Measurements from ENCODE around the gene LRRC3.

Gene LRRC3

DNA sequence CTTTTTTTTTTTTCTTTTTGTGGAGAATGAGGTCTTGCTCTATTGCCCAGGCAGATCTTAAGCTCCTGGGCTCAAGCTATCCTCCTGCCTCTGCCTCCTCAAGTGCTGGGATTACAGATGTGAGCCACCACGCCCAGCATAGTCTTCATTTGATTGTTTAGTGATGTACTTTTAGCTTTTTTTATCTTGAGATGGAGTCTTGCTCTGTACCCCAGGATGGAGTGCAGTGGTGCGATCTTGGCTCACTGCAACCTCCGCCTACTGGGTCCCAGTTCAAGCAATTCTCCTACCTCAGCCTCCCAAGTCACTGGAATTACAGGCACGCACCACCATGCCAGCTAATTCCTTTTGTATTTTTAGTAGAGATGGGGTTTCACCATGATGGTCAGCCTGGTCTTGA lies 24.0 kb upstream of the LRRC3 start:
- Histone ChIP-seq H3K23ac (ENCODE audit: low read depth, low read length, poor library complexity) (no peak overlapping the region), H4K91ac (ENCODE audit: low read depth, low read length, poor library complexity) (no peak overlapping the region), H2AFZ (ENCODE audit: low read length) (no peak overlapping the region), H2BK5ac (ENCODE audit: low read length) (no peak overlapping the region), H3K9me3 (replicated peaks in 1 of 2; ENCODE audit: control insufficient read depth in 2 of 2, insufficient read depth in 1 of 2, low read depth in 1 of 2, low read length in 2 of 2) (peaks cover 3 to 11% of the 10 kb centered on the region in 2 donors), H3K14ac (ENCODE audit: low read length) (no peak overlapping the region), H3K36me3 (replicated peaks in 1 of 2; ENCODE audit: control insufficient read depth in 2 of 2, insufficient read depth in 2 of 2, low read length in 2 of 2) (no peaks in the 10 kb centered on the region), H2BK12ac (ENCODE audit: low read length) (no peak overlapping the region), H3K9ac (ENCODE audit: low read depth, low read length, poor library complexity) (no peak overlapping the region), H3K4me3 (ENCODE audit: low read length in 2 of 2) (no peak overlapping the region), H3K79me1 (ENCODE audit: low read depth, low read length) (peaks cover 2% of the 10 kb centered on the region), H2BK15ac (ENCODE audit: low read length) (no peak overlapping the region), H3K18ac (ENCODE audit: low read length) (no peak overlapping the region), H3K4me1 (ENCODE audit: control insufficient read depth in 2 of 2, insufficient read depth in 1 of 2, low read depth in 1 of 2, low read length in 2 of 2) (no peaks in the 10 kb centered on the region), H4K8ac (ENCODE audit: low read depth, low read length) (no peak overlapping the region), H3K27ac (replicated peaks; ENCODE audit: low read length) (no peak overlapping the region), H2AK5ac (ENCODE audit: low read depth, low read length) (no peak overlapping the region), H3K4me2 (ENCODE audit: insufficient read depth, low read length, poor library complexity, severe bottlenecking) (no peak overlapping the region), H3K27me3 (ENCODE audit: control insufficient read depth in 3 of 3, insufficient read depth in 3 of 3, low read depth in 1 of 3, low read length in 3 of 3) (peaks cover 0 to 10% (median 0%) of the 10 kb centered on the region in 3 experiments), H3K4ac (ENCODE audit: low read length) (no peak overlapping the region), H2BK120ac (ENCODE audit: low read depth, low read length) (no peak overlapping the region)
- WGBS, 2 donors (ENCODE audit: extremely low coverage in 2 of 2, insufficient read length in 2 of 2, insufficient replicate concordance in 1 of 2), result no CpG with 5 or more reads among the region's 4 CpGs
- no peak for DNase-seq (ENCODE audit: low spot score)

DNA sequence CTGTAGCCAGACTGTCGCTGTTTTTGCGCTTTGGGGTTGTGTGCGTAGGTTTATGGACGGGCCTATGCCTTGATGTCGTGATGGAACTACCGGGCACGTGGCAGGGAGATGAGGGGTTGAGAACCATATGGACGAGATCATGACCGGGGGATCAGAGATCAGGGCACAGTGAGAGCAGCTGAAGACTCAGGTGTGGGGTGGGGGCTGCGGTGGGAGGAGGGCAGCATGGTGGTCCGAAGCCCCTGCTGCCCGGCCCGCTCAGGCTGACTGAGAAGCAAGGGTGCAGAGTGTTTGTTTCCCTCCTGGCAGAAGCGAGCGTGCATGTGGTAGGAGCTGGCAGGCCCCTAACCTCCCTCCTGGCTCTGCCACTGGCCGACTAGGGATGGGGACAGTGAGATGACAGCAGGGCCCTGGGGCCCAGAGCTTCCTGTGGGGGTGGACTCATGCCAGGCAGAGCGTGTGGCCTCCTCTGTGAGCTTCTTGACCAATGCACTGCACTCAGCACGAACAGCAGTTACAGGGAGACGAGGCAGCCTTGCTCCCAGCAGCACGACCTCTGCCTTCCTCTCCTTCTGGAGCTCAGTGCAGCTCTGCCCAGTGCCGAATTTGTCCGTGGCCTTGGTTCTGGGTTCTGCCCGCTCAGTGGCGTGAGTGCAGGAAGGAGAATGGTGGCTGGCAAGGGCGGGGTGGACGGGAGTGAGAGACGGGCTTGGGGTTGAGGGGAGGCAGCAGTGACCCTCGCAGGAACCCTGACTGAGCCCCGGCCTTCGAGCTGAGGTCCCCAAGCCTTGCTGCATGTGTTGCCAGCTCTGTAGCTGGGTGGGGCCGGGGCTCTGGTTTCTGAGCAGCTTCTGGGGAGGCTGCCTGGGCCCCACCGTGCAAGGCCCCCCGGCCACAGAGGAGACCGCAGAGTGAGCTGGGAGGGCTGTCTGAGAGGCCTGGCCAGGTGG lies 22.2 kb upstream of the LRRC3 start:
- H3K9me3 ChIP-seq (replicated peaks in 1 of 2; ENCODE audit: control insufficient read depth in 2 of 2, insufficient read depth in 1 of 2, low read depth in 1 of 2, low read length in 2 of 2), result peaks cover 3 to 11% of the 10 kb centered on the region in 2 donors
- no peak overlapping the region for H3K4ac ChIP-seq (ENCODE audit: low read length)
- no peaks in the 10 kb centered on the region for H3K4me1 ChIP-seq (ENCODE audit: control insufficient read depth in 2 of 2, insufficient read depth in 1 of 2, low read depth in 1 of 2, low read length in 2 of 2)
- no peak overlapping the region for H3K27ac ChIP-seq (replicated peaks; ENCODE audit: low read length)
- peak overlapping the region; percentile 9 for H2BK120ac ChIP-seq (ENCODE audit: low read depth, low read length)
- no peak overlapping the region for H3K9ac ChIP-seq (ENCODE audit: low read depth, low read length, poor library complexity)
- peaks cover 2% of the 10 kb centered on the region for H3K79me1 ChIP-seq (ENCODE audit: low read depth, low read length)
- H3K4me3 ChIP-seq (ENCODE audit: low read length in 2 of 2), result no peak overlapping the region
- WGBS, 2 donors (ENCODE audit: extremely low coverage in 2 of 2, insufficient read length in 2 of 2, insufficient replicate concordance in 1 of 2), result no CpG with 5 or more reads among the region's 34 CpGs
- peak overlapping the region; percentile 75 for H2AK5ac ChIP-seq (ENCODE audit: low read depth, low read length)
- H2BK5ac ChIP-seq (ENCODE audit: low read length), result no peak overlapping the region
- H4K91ac ChIP-seq (ENCODE audit: low read depth, low read length, poor library complexity), result no peak overlapping the region
- H3K23ac ChIP-seq (ENCODE audit: low read depth, low read length, poor library complexity), result peak overlapping the region; percentile 37
- no peak overlapping the region for H2BK12ac ChIP-seq (ENCODE audit: low read length)
- no peak overlapping the region for H3K14ac ChIP-seq (ENCODE audit: low read length)
- peaks cover 0 to 13% (median 0%) of the 10 kb centered on the region in 3 experiments for H3K27me3 ChIP-seq (ENCODE audit: control insufficient read depth in 3 of 3, insufficient read depth in 3 of 3, low read depth in 1 of 3, low read length in 3 of 3)
- no peak overlapping the region for H2BK15ac ChIP-seq (ENCODE audit: low read length)
- H3K18ac ChIP-seq (ENCODE audit: low read length), result peak overlapping the region; percentile 41
- DNase-seq (ENCODE audit: low spot score), result no peak
- H3K36me3 ChIP-seq (replicated peaks in 1 of 2; ENCODE audit: control insufficient read depth in 2 of 2, insufficient read depth in 2 of 2, low read length in 2 of 2), result no peaks in the 10 kb centered on the region
- H2AFZ ChIP-seq (ENCODE audit: low read length), result peak overlapping the region; percentile 35
- peak overlapping the region; percentile 17 for H4K8ac ChIP-seq (ENCODE audit: low read depth, low read length)
- peak overlapping the region; percentile 11 for H3K4me2 ChIP-seq (ENCODE audit: insufficient read depth, low read length, poor library complexity, severe bottlenecking)

DNA sequence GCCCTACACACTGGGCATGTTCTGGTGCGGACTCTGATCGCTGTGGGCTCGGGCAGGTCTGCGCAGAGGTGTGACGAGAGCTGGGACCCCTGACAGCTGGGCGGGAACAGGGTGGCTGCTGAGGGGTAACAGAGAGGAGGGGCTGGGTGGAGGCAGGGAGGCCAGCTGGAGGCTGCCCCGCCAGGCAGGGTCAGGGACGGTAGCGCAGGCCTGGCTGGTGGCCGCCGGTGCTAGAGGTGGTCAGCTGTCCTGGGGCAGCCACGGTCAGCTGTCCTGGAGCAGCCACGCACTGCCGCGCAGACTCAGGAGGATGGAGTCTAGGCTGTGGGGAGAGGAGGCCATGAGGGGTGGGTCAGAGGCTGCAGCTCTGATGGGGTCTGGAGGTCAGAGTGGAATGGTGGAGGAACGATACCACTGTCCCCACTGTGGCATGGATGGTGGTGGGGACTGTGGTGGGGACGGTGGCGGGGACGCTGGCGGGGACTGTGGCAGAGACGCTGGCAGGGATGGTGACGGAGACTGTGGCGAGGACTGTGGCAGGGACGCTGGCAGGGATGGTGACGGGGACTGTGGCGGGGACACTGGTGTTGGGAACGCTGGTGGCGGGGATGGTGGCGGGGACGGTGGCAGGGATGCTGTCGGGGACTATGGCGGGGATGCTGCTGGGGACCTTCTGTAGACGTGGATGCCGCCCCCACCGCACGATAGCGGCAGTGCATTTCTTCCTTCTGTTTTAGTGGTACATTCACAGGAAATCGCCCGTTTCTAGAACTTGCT lies 21.3 kb upstream of the LRRC3 start:
- H3K4ac ChIP-seq (ENCODE audit: low read length), result no peak overlapping the region

DNA sequence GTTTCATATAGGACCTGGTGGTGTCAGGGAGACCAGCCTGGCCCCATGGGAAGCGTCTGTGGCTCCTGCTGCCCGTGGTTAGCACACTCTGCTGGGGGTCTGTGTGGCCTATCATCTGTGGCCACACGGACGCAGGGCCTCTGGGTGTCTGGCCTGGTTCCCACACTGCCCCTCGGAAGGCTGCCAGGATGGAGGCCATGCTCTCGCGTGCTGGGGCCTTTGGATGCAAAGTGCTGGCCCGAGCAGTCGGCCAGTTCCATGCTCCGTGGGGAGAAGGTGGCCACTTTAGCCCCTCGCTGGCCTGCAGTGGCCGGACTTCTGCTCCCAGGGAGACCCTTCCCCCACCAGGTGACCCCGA lies 20.8 kb upstream of the LRRC3 start:
- H3K27me3 ChIP-seq (ENCODE audit: control insufficient read depth in 3 of 3, insufficient read depth in 3 of 3, low read depth in 1 of 3, low read length in 3 of 3), result peaks cover 0 to 13% (median 0%) of the 10 kb centered on the region in 3 experiments
- no CpG with 5 or more reads among the region's 13 CpGs for WGBS, 2 donors (ENCODE audit: extremely low coverage in 2 of 2, insufficient read length in 2 of 2, insufficient replicate concordance in 1 of 2)
- no peak overlapping the region for H3K4me3 ChIP-seq (ENCODE audit: low read length in 2 of 2)
- H2AFZ ChIP-seq (ENCODE audit: low read length), result no peak overlapping the region
- no peaks in the 10 kb centered on the region for H3K36me3 ChIP-seq (replicated peaks in 1 of 2; ENCODE audit: control insufficient read depth in 2 of 2, insufficient read depth in 2 of 2, low read length in 2 of 2)
- H2AK5ac ChIP-seq (ENCODE audit: low read depth, low read length), result peak overlapping the region; percentile 70
- no peak overlapping the region for H2BK12ac ChIP-seq (ENCODE audit: low read length)
- H3K4me1 ChIP-seq (ENCODE audit: control insufficient read depth in 2 of 2, insufficient read depth in 1 of 2, low read depth in 1 of 2, low read length in 2 of 2), result no peaks in the 10 kb centered on the region
- no peak overlapping the region for H3K9ac ChIP-seq (ENCODE audit: low read depth, low read length, poor library complexity)
- peak overlapping the region; percentile 66 for H2BK5ac ChIP-seq (ENCODE audit: low read length)
- no peak overlapping the region for H3K4ac ChIP-seq (ENCODE audit: low read length)
- H3K23ac ChIP-seq (ENCODE audit: low read depth, low read length, poor library complexity), result peak overlapping the region; percentile 2
- H3K79me1 ChIP-seq (ENCODE audit: low read depth, low read length), result peaks cover 2% of the 10 kb centered on the region
- no peak overlapping the region for H3K18ac ChIP-seq (ENCODE audit: low read length)
- DNase-seq (ENCODE audit: low spot score), result no peak
- H3K14ac ChIP-seq (ENCODE audit: low read length), result no peak overlapping the region
- H2BK15ac ChIP-seq (ENCODE audit: low read length), result no peak overlapping the region
- no peak overlapping the region for H4K91ac ChIP-seq (ENCODE audit: low read depth, low read length, poor library complexity)
- H3K27ac ChIP-seq (replicated peaks; ENCODE audit: low read length), result no peak overlapping the region
- H3K4me2 ChIP-seq (ENCODE audit: insufficient read depth, low read length, poor library complexity, severe bottlenecking), result no peak overlapping the region
- H4K8ac ChIP-seq (ENCODE audit: low read depth, low read length), result no peak overlapping the region
- H3K9me3 ChIP-seq (replicated peaks in 1 of 2; ENCODE audit: control insufficient read depth in 2 of 2, insufficient read depth in 1 of 2, low read depth in 1 of 2, low read length in 2 of 2), result peaks cover 0 to 6% of the 10 kb centered on the region in 2 donors
- no peak overlapping the region for H2BK120ac ChIP-seq (ENCODE audit: low read depth, low read length)

More for the DNA sequence above, 21.3 kb upstream of the LRRC3 start:
- Histone ChIP-seq H2BK15ac (ENCODE audit: low read length) (peak overlapping the region; percentile 49), H3K27me3 (ENCODE audit: control insufficient read depth in 3 of 3, insufficient read depth in 3 of 3, low read depth in 1 of 3, low read length in 3 of 3) (peaks cover 0 to 13% (median 0%) of the 10 kb centered on the region in 3 experiments), H3K23ac (ENCODE audit: low read depth, low read length, poor library complexity) (no peak overlapping the region), H2AFZ (ENCODE audit: low read length) (no peak overlapping the region), H2BK120ac (ENCODE audit: low read depth, low read length) (peak overlapping the region; percentile 9), H3K9ac (ENCODE audit: low read depth, low read length, poor library complexity) (peak overlapping the region; percentile 70), H3K4me2 (ENCODE audit: insufficient read depth, low read length, poor library complexity, severe bottlenecking) (no peak overlapping the region), H2BK5ac (ENCODE audit: low read length) (peak overlapping the region; percentile 66), H2BK12ac (ENCODE audit: low read length) (no peak overlapping the region), H3K4me3 (ENCODE audit: low read length in 2 of 2) (no peak overlapping the region), H3K4me1 (ENCODE audit: control insufficient read depth in 2 of 2, insufficient read depth in 1 of 2, low read depth in 1 of 2, low read length in 2 of 2) (no peaks in the 10 kb centered on the region), H4K91ac (ENCODE audit: low read depth, low read length, poor library complexity) (peak overlapping the region; percentile 89), H3K14ac (ENCODE audit: low read length) (peak overlapping the region; percentile 38), H3K36me3 (replicated peaks in 1 of 2; ENCODE audit: control insufficient read depth in 2 of 2, insufficient read depth in 2 of 2, low read length in 2 of 2) (no peaks in the 10 kb centered on the region), H2AK5ac (ENCODE audit: low read depth, low read length) (peak overlapping the region; percentile 68), H3K79me1 (ENCODE audit: low read depth, low read length) (peaks cover 2% of the 10 kb centered on the region), H4K8ac (ENCODE audit: low read depth, low read length) (peak overlapping the region; percentile 17), H3K27ac (replicated peaks; ENCODE audit: low read length) (no peak overlapping the region), H3K9me3 (replicated peaks in 1 of 2; ENCODE audit: control insufficient read depth in 2 of 2, insufficient read depth in 1 of 2, low read depth in 1 of 2, low read length in 2 of 2) (peaks cover 0 to 6% of the 10 kb centered on the region in 2 donors), H3K18ac (ENCODE audit: low read length) (peak overlapping the region; percentile 27)
- no peak for DNase-seq (ENCODE audit: low spot score)
- no CpG with 5 or more reads among the region's 39 CpGs for WGBS, 2 donors (ENCODE audit: extremely low coverage in 2 of 2, insufficient read length in 2 of 2, insufficient replicate concordance in 1 of 2)
